NB4 (cell line): Measurements from ENCODE around the gene CACNG6.

Experiments used
- DNase-seq: peaks from one replicate; pipeline ENCODE4 v3.0.0; 2010; ENCODE audit warnings: low read depth
- H3K4me3 ChIP-seq: one replicate; pipeline ENCODE4 v1.5.1; 2011; ENCODE audit warnings: mild to moderate bottlenecking, low read depth, low read length, moderate library complexity
- CTCF ChIP-seq: IDR thresholded peaks from one replicate; pipeline ENCODE4 v1.5.1; 2012; ENCODE audit warnings: low read depth, low read length
- MAX ChIP-seq: IDR thresholded peaks from 2 replicates; pipeline ENCODE4 v1.6.1; 2011; ENCODE audit warnings: low read depth, low read length
- MYC ChIP-seq: IDR thresholded peaks from 2 replicates; pipeline ENCODE4 v1.6.1; 2011; ENCODE audit warnings: low read depth, low read length
- POLR2A ChIP-seq: IDR thresholded peaks from 2 replicates; pipeline ENCODE4 v1.6.1; 2011; ENCODE audit warnings: mild to moderate bottlenecking; ENCODE audit not compliant: insufficient read length; ENCODE audit errors: extremely low read depth

The CACNG6 gene

GRCh38 chr19:53991224-53992113 is at the start of gene CACNG6:
TSS of gene CACNG6 (plus strand) at chr19:53991637. CDS start at chr19:53992878, 1,241 bp downstream.
- no peak within 1 kb of the TSS for H3K4me3 ChIP-seq
- peak; percentile 19 for DNase-seq
- TF ChIP-seq MYC = no peak
- no peak for TF ChIP-seq CTCF
- TF ChIP-seq MAX = no peak
- TF ChIP-seq POLR2A = no peak

GRCh38 chr19:53942001-53942786 is 49.2 kb upstream of the CACNG6 start:
- TF ChIP-seq MAX = no peak
- TF ChIP-seq POLR2A = no peak
- no peak for TF ChIP-seq CTCF
- TF ChIP-seq MYC = no peak
- no peak overlapping the region for H3K4me3 ChIP-seq
- DNase-seq = no peak

- H3K4me3 ChIP-seq = no peak overlapping the region
- TF ChIP-seq POLR2A (no peak), MAX (no peak), MYC (no peak), CTCF (no peak)
- no peak for DNase-seq
Measured at GRCh38 chr19:53944416-53944815, 47.0 kb upstream of the CACNG6 start.

GRCh38 chr19:53944933-53945332 is 46.5 kb upstream of the CACNG6 start:
- no peak overlapping the region for H3K4me3 ChIP-seq
- DNase-seq = no peak
- TF ChIP-seq POLR2A (no peak), CTCF (no peak), MYC (no peak), MAX (no peak)

- TF ChIP-seq CTCF (no peak), POLR2A (no peak), MAX (no peak), MYC (no peak)
- peak; percentile 61 for DNase-seq
- H3K4me3 ChIP-seq = no peak overlapping the region
Measured at GRCh38 chr19:53945441-53945840, 46.0 kb upstream of the CACNG6 start.
